NCI-H1694 treated with DMSO at 0.1 percent for 48 hours (cell line): ENCODE data around the gene TIMM22.
A peak's percentile ranks its signal among the peaks of the same experiment; 100 is the strongest.

Source experiments
- DNase-seq: peaks from one replicate; lab custom pipeline; 2025; lab: John Stamatoyannopoulos, UW

Gene TIMM22

DNA sequence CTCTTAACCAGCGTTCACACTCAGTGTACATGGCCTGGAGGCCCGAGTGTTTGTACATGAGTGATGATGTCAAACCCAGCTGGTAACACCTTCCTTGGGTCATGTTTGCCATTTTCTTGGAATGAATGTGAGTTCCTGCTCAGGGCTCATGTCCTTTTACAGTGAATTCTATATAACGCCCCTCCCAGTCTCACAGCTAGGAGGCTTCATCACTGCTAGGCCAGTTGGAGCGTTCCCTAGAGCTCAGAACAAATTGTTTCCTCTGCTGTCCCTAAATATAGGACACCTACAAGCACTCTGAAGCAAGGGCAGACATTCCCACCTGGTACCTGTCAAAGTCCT is 5.5 kb downstream of the TIMM22 start:
- DNase-seq: no peak

DNA sequence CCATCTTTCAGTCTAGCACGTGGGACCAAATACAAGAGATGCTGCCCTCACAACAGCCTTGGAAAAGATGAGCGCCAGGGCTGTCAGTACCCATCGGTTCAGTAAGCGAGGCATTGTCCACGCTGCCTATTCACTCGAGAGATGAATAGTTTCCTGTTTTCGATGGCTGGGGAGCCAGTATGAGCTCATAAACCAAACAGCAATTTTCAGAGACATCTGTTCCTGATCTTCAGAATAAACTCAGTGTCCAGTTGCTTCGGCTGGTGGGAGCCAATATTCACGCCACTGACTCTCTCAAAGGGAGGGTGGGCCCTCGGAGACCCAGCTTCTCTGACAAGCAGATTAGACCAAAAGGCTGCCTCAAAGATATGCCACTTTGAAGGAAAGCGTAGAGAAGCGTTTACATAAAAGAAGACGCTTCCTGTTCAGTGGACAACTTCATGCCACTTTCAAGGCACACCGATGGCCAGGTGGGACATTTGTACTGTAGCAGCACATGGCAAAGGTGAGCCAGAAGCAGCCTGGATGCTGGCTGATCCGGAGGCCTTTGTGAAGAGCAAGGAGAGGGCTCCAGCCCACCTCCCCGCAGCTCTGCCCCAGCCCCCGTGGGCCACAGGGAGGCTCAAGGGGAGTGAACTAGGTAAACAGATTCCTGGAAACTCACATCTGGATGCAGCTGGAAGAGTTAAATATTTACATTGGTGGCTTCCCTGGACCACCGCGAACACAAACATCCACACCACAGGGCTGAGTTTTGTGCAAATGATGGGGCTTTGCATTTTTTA is 6.0 kb downstream of the TIMM22 start:
- DNase-seq: no peak

DNA sequence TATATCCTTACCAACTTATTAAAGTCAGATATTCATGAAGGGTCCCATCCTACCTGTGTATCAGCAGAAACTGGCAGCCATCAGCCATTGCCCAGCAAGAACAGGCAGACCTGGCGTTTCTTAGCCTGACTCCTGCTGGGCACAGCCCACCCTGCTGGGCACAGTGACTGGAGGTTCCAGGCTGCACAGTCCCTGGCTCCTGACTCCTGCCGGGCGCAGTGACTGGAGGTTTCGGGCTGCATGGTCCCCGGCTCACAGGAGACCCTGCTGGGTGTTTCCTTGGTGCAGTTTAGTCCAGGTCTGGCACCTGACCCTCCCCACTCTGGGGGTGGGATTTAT is 6.7 kb downstream of the TIMM22 start:
- no peak for DNase-seq

DNA sequence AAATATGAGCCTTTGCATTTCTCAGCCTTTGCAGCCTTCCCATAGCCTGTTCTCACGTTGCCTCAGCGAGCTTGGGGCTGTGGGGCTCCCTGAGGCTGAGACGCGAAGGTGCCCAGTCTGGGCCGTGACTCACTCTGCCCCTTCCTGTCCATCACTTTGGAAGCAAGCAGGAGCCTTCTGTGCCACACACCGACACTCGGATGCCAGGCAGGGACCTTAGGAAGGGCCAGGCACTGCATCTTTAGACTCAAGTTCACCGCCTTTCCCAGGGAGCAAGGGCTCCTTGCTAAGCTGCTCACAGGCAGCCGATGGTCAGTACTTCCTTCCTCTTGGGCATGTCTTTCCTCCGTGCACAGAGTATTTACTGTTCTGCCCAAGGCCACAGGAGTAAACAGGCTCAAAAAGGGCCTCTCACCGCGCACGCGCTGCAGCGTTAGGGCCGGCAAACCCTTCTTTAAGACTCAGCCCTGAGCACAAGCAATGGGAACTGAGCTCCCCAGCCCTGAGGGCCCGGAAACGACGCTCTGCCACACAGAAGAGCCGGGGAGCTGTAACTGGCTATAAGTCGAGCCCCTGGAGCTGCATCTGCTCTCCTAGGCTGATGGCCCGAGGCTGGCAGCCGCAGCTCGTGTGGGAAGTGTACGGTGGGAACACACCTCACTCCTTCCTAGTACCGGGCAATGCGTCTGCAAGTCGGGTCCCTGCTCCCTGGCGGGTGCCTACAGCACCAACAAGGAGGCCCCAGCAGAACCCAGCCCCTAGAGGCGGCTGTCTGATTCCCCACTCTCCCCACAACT is 7.2 kb downstream of the TIMM22 start:
- DNase-seq: no peak

DNA sequence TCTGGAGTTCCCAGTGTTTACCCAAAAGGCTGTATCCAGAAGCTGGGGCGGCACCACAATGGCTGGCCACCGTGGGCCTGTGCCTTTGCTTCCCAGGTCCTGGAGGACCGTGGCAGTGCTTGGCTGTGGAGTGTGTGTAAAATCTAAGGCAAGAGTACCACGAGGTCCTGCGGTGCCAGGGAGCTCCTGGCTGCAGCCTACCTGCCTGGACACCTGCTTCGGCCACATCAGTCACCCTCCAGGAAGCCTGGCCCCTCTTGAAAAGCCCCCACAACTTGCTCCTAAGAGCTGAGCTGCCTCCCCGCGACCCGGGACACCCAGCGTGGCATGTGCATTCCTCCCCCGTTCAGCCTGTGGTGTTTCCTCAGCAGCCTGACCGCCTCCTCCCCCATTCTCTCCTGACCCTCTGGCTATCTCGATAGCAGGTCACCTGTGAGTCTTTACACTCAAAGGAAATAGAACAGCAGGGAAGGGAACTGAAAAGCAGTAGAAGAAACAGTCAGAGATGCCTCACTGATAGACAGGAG is 7.9 kb downstream of the TIMM22 start:
- no peak for DNase-seq

DNA sequence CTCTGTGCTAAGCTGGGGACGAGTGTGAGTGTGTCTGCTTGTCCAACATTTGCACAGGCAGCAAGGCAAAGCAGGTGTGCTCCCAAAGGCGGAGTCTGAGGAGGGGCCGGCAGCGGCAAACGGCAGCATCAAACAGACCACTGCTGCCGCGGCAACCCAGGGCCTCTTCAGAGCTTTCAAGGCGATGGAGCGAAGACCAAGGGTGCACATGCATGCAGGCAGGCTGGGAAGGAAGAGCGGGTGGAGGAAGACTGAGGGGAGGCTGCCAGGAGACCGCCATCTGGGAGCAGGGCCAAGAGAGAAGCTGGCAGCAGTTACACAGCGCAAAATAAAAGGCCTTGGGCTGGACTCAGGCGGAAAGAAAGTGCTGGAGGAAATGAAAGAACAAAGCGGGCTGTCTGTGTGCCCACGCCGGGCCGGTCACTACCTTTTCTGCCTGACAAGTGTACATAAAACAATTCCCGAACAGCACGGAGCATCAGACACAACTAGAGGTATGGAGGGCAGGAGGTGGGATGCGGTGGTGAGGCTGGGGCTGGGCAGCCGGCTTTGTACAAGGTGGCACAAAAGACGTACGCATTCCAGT is 8.5 kb downstream of the TIMM22 start:
- DNase-seq: peak; percentile 43

DNA sequence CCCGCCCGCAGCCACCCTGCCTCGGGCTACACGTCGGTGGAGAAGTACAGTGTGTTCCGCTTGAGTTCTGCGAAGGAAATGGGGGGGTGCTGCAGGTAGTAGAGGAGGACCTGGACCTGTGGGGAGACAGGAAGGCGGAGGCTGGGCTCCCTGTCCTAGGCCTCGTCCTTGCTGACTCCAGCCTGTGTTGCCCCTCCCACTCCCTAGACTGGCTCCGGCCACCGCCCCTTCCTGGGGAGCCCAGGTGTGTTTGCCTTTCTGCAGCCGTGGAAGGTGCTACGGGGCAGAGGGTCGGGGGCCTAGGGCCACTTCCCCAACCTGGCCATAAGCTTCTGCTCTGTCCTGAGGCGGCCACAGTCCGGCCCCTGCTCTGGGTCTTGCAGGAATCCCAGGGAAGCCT is 9.1 kb downstream of the TIMM22 start:
- no peak for DNase-seq

DNA sequence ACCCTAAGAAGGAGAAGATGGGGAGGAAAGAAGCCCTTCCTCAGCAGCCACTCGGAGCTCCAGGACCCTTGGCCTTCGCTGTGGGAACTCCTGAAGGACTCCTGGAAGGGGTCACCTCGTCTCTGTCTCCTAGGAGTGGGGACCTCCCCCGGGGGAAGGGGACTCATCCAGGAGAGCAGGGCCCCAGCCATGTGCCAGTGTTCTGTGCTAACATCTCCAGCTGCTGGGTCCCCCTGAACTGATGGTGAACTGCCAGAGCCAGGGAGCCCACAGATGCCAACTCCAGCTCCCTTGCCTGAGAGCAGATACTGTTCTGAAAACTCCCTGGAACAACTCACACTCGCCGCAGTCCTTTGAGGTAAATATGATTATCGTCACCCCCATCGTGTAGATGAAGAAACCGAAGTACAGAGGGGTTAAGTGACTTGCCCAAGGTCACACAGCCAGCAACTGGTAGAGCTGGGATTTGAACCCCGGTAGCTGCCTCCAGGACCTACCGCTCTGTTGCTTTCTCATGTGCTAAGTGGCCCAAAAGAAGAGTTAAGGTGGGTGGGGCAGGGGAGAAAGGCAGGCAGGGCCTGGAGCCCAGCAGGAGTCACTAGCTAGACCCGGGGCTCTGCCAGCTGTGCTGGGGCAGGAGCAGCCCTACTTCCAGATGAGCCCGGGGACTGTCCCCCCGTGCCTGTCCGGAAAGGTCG is 10.5 kb downstream of the TIMM22 start:
- DNase-seq: peak; percentile 9

DNA sequence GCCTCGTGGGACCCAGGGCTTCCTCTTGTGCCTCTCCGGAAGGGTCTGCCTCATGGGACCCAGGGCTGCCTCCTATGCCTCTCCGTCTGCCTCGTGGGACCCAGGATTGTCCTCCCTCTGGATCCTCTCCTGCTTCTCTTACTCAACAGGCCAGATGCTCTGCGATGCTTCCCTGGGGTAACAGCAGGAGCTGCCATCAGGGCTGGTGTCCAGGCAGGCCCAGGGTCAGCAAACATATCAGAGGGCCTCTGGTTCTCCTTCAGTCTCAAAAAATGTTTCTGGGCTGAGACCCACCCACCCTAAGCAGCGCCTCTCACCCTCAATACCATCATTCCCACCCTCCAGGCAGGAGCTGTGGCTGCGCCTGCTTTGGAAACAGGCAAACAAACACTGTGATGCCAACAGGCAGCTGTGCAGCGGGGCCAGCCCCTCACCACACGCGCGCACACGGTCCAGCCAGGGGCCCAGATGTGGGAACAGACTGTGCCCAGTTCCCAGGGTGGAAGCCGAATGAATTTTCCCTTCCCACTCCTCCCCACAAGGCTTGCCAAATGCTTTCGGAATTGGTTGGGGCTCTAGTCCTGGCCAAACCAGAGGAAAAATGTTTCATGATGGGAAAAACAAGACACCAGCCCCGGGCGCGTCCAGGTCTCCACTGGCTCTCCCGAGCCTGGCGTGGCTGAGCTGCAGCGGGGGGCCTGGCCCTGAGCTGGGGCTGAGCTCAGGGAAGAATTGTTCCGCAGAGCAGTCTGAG is 11.3 kb downstream of the TIMM22 start:
- DNase-seq: peak; percentile 34

DNA sequence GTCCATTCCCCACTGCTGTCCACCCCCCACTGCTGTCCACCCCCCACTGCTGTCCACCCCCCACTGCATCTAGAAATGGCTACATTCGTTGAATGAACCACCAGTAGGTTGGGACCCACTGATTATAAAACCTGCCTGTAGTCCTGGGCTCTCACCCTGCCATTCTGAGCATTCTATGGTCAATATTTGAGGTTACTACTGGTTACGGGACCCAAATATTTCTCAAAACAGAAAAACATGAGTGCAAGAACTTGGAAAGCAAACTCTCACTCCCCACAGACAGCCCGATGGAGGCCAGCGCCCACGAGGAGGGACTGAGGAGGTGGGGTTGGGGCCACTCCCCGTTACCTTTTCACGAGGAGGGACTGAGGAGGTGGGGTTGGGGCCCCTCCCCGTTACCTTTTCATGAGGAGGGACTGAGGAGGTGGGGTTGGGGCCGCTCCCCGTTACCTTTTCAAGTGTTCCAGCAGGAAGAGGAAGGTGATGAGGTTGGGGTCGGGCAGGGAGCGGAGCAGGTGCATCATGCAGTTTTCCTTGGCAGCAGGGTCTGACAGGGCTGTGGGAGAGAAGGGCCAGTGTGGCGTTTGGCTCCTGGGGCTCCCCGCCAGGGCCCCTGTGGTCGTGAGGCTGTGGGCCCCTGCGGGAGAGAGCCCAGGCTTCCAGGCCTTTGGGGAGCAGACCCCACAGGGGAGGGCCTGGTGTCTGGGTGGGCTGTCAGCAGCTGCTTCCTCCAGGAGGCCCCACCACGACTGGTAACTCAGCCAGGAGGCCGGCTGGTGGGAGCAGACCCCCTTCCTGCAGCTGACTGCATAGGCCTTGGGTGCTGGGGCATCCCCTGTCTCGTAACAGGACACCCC is 12.5 kb downstream of the TIMM22 start:
- no peak for DNase-seq

DNA sequence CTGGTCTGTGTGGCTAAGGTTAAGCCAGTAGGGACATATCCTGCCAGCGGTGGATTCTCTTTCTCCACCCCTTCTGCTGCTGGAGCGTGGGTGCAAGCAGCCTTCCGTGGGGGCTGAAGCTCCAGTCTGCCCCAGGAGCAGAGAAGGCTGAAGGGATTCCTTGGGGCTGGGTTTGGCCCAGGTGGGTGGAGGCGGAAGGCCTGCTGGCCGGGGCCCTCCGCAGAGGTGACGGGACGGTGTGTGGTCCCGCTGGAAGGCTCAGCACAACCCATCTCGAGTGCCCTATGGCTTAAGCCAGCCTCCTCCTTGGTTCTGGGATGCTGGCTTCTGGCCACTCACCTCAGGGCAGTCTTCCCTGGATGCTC is 13.1 kb downstream of the TIMM22 start:
- DNase-seq: no peak

DNA sequence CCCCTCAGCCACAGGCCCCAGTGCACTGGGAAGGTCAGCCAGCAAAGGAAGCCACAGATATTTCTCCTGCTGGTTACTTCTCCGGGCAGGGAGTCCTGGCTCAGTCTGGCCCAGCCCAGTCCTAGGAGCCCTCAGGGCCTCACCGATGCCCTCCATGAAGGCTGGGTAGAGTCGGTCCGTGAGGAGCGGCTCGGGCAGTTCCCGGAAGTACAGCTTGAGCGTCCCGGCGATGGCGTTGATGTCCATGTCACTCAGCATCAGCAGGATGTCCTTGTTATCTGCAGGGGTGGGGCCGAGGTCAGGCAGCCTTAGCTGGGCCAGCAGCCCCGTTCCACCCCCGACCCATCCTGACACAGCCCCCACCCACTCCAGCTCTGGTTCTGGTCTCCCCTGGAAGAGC is 13.7 kb downstream of the TIMM22 start:
- no peak for DNase-seq

DNA sequence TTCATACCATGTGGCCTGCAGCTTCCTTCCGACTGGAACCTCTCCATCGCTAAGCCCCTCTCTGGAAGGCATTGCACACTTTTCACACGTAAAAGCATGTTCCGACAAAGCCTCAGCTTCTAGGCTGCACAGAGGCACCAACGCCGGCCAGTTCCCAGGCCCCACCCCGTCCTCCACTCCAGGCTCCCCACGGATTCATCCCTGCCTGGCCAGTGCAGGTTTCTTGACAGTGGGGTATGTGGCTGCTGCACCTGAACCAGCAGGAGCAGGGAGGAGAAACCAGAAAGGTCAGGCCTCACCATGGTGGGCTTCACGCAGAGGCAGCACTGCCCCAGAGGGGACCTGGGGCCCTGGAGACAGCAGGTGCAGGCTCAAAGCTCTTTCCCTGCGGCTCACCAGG is 14.2 kb downstream of the TIMM22 start:
- no peak for DNase-seq

DNA sequence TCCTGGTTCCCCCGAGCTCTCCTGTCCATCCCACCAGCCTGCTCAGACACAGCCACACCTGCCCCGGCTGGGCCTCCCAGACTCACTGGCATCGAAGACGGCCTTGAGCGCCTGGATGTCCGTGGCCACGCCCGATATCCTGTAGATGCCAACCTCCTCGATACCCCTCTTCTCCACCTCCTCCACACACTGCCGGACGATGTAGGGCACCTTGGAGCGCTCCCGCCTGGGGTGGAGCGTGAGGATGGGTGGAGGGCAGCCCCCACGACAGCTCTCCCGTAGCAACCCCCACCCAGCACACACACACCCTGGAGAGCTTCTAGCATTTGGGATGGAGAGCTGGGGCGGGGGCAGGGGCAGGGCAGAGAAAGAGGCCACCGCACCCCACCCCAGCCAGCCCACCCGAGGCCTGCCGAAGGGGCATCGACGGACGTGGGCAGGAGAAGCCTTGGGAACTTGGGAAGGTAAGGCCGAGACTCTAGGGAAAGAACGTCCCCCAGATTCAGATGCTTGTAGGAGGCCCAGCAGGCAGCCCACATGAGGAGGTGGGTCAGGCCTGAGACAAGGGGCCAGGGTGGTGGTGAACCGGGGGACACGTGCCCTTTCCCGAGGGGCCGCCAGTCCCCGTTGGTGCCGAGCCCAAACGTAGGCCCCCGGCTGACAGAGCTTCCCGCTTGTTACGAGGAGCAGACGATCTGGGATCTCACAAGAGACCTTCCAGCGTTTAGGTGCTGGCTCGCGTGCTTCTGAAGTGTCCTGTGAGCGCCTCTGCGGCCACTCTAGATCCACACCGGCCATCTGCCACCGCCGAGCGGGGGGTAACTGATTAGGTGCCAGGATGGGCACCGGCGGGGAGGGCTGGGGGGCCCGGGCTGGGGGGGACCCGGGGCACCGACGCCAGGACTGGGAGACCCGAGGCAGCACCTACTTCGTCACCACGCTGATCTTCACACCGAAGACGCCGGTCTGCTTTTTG is 15.1 kb downstream of the TIMM22 start:
- DNase-seq: no peak

DNA sequence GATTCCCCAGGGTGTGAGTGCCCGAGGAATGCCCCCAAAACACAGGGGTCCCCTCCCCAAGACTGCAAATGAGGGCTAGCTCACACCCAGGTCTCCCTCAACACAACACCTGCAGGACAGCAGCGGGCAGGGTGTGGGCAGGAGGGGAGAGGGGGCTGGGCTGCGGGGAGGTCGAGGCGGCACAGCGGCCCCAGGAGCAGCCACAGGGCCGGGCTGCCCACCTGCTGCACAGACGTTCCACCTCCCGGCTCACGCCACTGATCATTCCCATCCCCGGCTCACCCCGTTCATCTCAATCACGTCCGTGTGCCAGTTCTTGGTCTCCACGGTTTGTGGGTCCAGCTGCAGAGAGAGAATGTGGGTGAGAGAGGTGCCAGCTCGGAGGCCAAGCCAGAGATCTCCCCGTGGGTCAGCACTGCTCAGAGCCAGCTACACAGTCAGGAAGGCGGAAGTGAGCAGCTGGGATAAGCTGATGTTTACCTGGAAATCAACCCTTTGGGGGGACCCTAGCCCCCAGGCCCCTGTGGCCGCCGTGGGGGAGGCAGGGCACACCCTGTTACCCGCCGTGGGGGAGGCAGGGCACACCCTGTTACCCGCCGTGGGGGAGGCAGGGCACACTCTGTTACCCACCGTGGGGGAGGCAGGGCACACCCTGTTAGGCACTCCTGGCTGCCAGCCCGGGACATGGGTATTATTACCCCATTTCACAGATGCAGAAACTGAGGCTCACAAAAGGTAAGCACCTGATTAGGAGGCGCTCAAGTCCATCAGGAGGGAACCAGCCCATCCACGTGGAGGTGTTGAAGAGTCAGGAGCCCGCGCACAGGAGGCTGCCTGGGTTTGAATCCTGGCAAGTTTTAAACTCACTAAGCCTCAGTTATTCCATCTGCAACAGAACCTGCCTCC is 16.1 kb downstream of the TIMM22 start:
- no peak for DNase-seq

DNA sequence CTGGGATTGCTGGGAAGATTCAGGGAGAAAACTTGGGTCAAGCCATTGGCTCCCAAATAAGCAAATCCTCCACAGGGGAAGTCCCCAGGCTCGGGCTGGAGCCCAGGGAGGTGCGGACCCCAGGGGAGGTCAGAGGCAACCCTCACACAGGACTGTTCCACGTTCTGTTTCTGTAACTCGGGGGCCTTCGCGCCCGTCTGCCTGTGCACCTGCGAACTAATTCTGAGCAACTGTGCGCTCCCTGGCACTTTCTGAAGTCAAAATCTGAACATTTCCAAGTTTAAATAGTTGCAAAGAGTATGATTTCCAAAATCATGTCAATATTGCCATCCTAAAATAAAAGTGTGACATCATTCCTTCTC is 16.8 kb downstream of the TIMM22 start:
- no peak for DNase-seq

DNA sequence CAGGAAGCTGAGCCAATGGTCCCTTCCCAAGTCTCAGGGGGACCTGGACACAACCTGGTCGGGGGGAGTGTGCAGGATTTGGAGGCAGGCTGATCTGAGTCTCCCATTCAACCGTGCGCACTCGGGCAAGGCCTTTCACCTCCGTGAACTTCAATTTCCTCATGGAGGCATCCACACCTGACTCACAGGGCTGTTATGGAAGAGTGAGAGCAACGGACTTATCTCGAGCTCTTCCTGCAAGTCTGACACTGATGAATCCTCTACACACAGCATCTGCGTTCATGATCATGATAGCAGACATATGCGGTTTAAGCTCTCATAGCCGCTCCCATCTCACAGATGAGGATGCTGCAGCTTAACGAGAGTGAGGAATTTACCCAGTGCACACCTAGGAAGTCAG is 21.6 kb downstream of the TIMM22 start:
- DNase-seq: no peak

DNA sequence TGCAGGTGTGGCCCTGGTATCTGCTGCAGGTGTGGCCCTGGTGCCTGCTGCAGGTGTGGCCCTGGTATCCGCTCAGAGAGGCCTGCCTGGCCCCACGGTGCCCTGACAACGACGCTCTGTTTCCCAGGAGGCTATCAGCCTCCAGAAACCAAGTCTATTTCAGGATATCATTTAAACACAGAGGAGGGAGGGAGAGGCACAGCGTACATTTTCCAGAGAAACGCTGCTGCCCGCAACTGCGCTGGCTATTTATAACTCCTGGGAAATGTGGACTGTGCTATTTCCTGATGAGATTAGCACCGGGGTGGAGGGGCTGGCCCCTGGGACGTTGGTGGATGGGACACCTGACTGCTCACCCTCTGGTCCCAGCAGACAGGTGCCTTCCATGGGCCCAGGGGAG is 22.5 kb downstream of the TIMM22 start:
- DNase-seq: no peak

DNA sequence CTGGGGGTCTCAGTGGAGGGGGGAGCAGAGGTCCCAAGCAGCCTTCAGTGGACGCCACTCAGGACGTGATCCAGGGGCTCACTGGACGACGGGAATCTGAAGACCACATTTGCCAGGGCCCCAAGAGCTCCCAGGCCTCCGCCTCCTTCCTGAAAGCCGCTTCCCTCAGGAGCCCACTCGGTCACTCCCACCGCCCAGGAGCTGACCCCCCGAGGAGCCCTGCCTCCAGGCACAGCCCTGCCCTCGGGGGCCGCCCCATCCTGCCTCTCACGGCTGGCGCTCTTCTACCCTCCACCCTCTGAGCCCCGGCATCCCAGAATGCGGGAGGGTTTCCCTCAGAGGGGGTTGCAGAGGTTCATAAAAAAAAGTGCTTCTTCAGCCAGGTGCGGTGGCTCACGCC is 24.2 kb downstream of the TIMM22 start:
- no peak for DNase-seq
